IPS-NIHi11 (cell line): ENCODE data around the gene DCHS1.
"Not testable (repeated sequence)": the region's sequence is repeated elsewhere in the genome, so short reads cannot be mapped to it uniquely, and the experiment has no call there.

Source experiments
- DNase-seq: peaks from one replicate; pipeline ENCODE4 v3.0.0; 2012; ENCODE audit warnings: mixed read lengths, low spot score

DCHS1 gene

GRCh38 chr11:6655790-6656583 lies at the start of gene DCHS1:
DCHS1 (minus strand) TSS chr11:6655809; CDS start chr11:6641613, 14,196 bp downstream.
- peak; percentile 86 for DNase-seq

GRCh38 chr11:6703247-6704063 lies 47.8 kb upstream of the DCHS1 start:
- DNase-seq, result peak; percentile 75

- not testable (repeated sequence) for DNase-seq
These were observed 46.3 kb upstream of the DCHS1 start for GRCh38 chr11:6701955-6702354.

GRCh38 chr11:6695377-6695776 lies 39.8 kb upstream of the DCHS1 start:
- DNase-seq, result no peak

GRCh38 chr11:6694229-6694535 lies 38.6 kb upstream of the DCHS1 start:
- DNase-seq, result no peak

GRCh38 chr11:6693342-6694228 lies 38.0 kb upstream of the DCHS1 start:
- no peak for DNase-seq

GRCh38 chr11:6692128-6692527 lies 36.5 kb upstream of the DCHS1 start:
- no peak for DNase-seq

GRCh38 chr11:6690431-6691132 lies 35.0 kb upstream of the DCHS1 start:
- DNase-seq, result not testable (repeated sequence)

- DNase-seq, result no peak
These were observed 32.3 kb upstream of the DCHS1 start for GRCh38 chr11:6687876-6688275.

- DNase-seq, result no peak
These were observed 30.4 kb upstream of the DCHS1 start for GRCh38 chr11:6686006-6686405.

- not testable (repeated sequence) for DNase-seq
These were observed 28.5 kb upstream of the DCHS1 start for GRCh38 chr11:6684068-6684467.

GRCh38 chr11:6682936-6683861 lies 27.6 kb upstream of the DCHS1 start, which contains the start of gene MRPL17:
MRPL17 (minus strand) TSS chr11:6683340; CDS start chr11:6683296, 44 bp downstream.
- peak; percentile 100 for DNase-seq

- DNase-seq, result no peak
These were observed 27.0 kb upstream of the DCHS1 start for GRCh38 chr11:6682591-6682935.

- DNase-seq, result no peak
These were observed 26.3 kb upstream of the DCHS1 start for GRCh38 chr11:6681949-6682348.

- DNase-seq, result no peak
These were observed 25.9 kb upstream of the DCHS1 start for GRCh38 chr11:6681505-6681904.

GRCh38 chr11:6677018-6677417 lies 21.4 kb upstream of the DCHS1 start:
- DNase-seq, result no peak

GRCh38 chr11:6674862-6675261 lies 19.3 kb upstream of the DCHS1 start:
- DNase-seq, result no peak

GRCh38 chr11:6674219-6674597 lies 18.6 kb upstream of the DCHS1 start:
- no peak for DNase-seq

- no peak for DNase-seq
These were observed 18.1 kb upstream of the DCHS1 start for GRCh38 chr11:6673523-6674218.

GRCh38 chr11:6671991-6672390 lies 16.4 kb upstream of the DCHS1 start:
- DNase-seq, result no peak
